Measurements from ENCODE around the gene AGXT2.

AGXT2 gene

DNA sequence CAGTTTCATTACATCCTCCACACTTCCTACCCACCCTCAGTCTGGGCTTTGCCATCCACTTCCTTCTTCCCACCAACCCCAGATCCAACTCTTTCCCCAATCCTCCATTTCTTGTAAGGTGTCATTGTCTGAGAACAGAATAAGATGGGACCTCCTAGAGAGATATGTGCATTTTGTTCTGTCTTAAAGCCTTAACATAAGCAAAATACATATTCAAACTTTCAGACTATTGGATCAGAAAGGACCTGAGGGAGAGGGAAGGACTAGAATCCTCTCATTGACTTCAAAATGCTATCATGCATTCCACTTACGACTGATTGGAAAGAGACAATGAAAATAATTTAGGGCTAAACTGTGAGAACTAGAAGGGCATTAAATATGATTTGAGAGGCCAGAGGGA lies 43.0 kb downstream of the AGXT2 start:
- Histone ChIP-seq H3K27ac (ENCODE audit: low read length) (no peak overlapping the region), H3K27me3 (ENCODE audit: low read depth, low read length) (no peaks in the 10 kb centered on the region), H3K4me1 (ENCODE audit: low read length) (peaks cover 28% of the 10 kb centered on the region), H2AFZ (ENCODE audit: low read depth, low read length) (no peak overlapping the region), H4K20me1 (ENCODE audit: insufficient read depth, low read length) (no peaks in the 10 kb centered on the region), H3K9ac (ENCODE audit: low read length) (no peak overlapping the region), H3K9me3 (ENCODE audit: insufficient read depth, low read length) (no peaks in the 10 kb centered on the region), H3K79me2 (ENCODE audit: low read length) (no peaks in the 10 kb centered on the region), H3K4me3 (ENCODE audit: low read length) (no peak overlapping the region), H3K4me2 (ENCODE audit: low read length) (no peak overlapping the region), H3K36me3 (replicated peaks; ENCODE audit: low read depth, low read length) (no peaks in the 10 kb centered on the region)
- TF ChIP-seq EZH2phosphoT487 (IDR thresholded peaks at IDR 0.05; ENCODE audit: low read depth), result no peak
- no peak for TF ChIP-seq CTCF (IDR thresholded peaks at IDR 0.05; ENCODE audit: low read depth, low read length)

- H2AFZ ChIP-seq (ENCODE audit: low read depth, low read length), result no peak overlapping the region
Measured at GRCh38 chr5:35004200-35004599, 43.5 kb downstream of the AGXT2 start.

GRCh38 chr5:35003018-35003957 lies 44.5 kb downstream of the AGXT2 start:
- H4K20me1 ChIP-seq (ENCODE audit: insufficient read depth, low read length), result no peaks in the 10 kb centered on the region

More at GRCh38 chr5:35004200-35004599, 43.5 kb downstream of the AGXT2 start:
- TF ChIP-seq CTCF (IDR thresholded peaks at IDR 0.05; ENCODE audit: low read depth, low read length) (no peak), EZH2phosphoT487 (IDR thresholded peaks at IDR 0.05; ENCODE audit: low read depth) (no peak)
- Histone ChIP-seq H3K4me3 (ENCODE audit: low read length) (no peak overlapping the region), H3K27ac (ENCODE audit: low read length) (no peak overlapping the region), H3K9ac (ENCODE audit: low read length) (no peak overlapping the region), H3K4me2 (ENCODE audit: low read length) (peak overlapping the region; percentile 85; the same call in 1 of the 2 replicates), H3K36me3 (replicated peaks; ENCODE audit: low read depth, low read length) (no peaks in the 10 kb centered on the region), H3K9me3 (ENCODE audit: insufficient read depth, low read length) (no peaks in the 10 kb centered on the region), H3K79me2 (ENCODE audit: low read length) (no peaks in the 10 kb centered on the region), H4K20me1 (ENCODE audit: insufficient read depth, low read length) (no peaks in the 10 kb centered on the region), H3K27me3 (ENCODE audit: low read depth, low read length) (no peaks in the 10 kb centered on the region), H3K4me1 (ENCODE audit: low read length) (peaks cover 28% of the 10 kb centered on the region)

More at GRCh38 chr5:35003018-35003957, 44.5 kb downstream of the AGXT2 start:
- peak overlapping the region; percentile 62 for H3K4me3 ChIP-seq (ENCODE audit: low read length)
- H3K79me2 ChIP-seq (ENCODE audit: low read length), result no peaks in the 10 kb centered on the region
- no peaks in the 10 kb centered on the region for H3K27me3 ChIP-seq (ENCODE audit: low read depth, low read length)
- 0 out of 2 replicates have a peak overlapping the region, but pooled peaks have one; percentile 27 for H3K9ac ChIP-seq (ENCODE audit: low read length)
- peak overlapping the region; percentile 85 for H3K4me2 ChIP-seq (ENCODE audit: low read length)
- H3K4me1 ChIP-seq (ENCODE audit: low read length), result peaks cover 28% of the 10 kb centered on the region
- H3K36me3 ChIP-seq (replicated peaks; ENCODE audit: low read depth, low read length), result no peaks in the 10 kb centered on the region
- peak overlapping the region; percentile 79; the same call in 1 of the 2 replicates for H2AFZ ChIP-seq (ENCODE audit: low read depth, low read length)
- no peak overlapping the region for H3K27ac ChIP-seq (ENCODE audit: low read length)
- H3K9me3 ChIP-seq (ENCODE audit: insufficient read depth, low read length), result no peaks in the 10 kb centered on the region
- TF ChIP-seq EZH2phosphoT487 (IDR thresholded peaks at IDR 0.05; ENCODE audit: low read depth), result no peak
- TF ChIP-seq CTCF (IDR thresholded peaks at IDR 0.05; ENCODE audit: low read depth, low read length), result peak; percentile 79
